Transverse colon (tissue), 3 donors: ENCODE measurements around the gene CACNA1C.

Experiments used
- CTCF ChIP-seq, 5 experiments: fragments of 200-600 bp in 3 of 5; fragments of 450-650 bp in 2 of 5; sonication (generic) in 3 of 5; IDR thresholded peaks; 1 replicate in 2 of 5; 2 replicates in 3 of 5; pipeline ENCODE4 v1.5.1; 2016 to 2017; ENCODE audit warnings: antibody characterized with exemption in 5 of 5, inconsistent platforms in 3 of 5, mild to moderate bottlenecking in 2 of 5, moderate library complexity in 1 of 5
- POLR2A ChIP-seq: fragments of 450-650 bp; IDR thresholded peaks from one replicate; pipeline ENCODE4 v1.6.1; 2016; ENCODE audit warnings: antibody characterized with exemption, mild to moderate bottlenecking, moderate library complexity

- no peak for TF ChIP-seq CTCF (IDR thresholded peaks at IDR 0.05)
- TF ChIP-seq POLR2A = no peak
Observed at GRCh38 chr12:2737656-2738241, 685.0 kb downstream of the CACNA1C start.
